KMS-11 (cell line): ENCODE results near the gene SLC24A4.

Experiments used
- H2AFZ ChIP-seq: fragments of 200-600 bp; sonication (generic); 2 replicates; pipeline ENCODE4 v1.6.1; 2016; ENCODE audit warnings: antibody characterized with exemption, mixed run types, low read depth
- H3K27ac ChIP-seq: fragments of 200-600 bp; sonication (generic); 2 replicates; pipeline ENCODE4 v1.6.1; 2016; ENCODE audit warnings: mild to moderate bottlenecking, mixed run types
- H3K27me3 ChIP-seq: fragments of 200-600 bp; sonication (generic); 2 replicates; pipeline ENCODE4 v1.6.1; 2017; ENCODE audit warnings: mild to moderate bottlenecking, low read depth, mixed run types, moderate library complexity; ENCODE audit not compliant: insufficient read depth
- H3K36me3 ChIP-seq: fragments of 200-600 bp; sonication (generic); 2 replicates; pipeline ENCODE4 v1.6.1; 2017; ENCODE audit warnings: mild to moderate bottlenecking, mixed run types; ENCODE audit not compliant: insufficient read depth
- H3K4me1 ChIP-seq: fragments of 200-600 bp; sonication (generic); 2 replicates; pipeline ENCODE4 v1.6.1; 2016; ENCODE audit warnings: mild to moderate bottlenecking, low read depth, mixed run types; ENCODE audit not compliant: poor library complexity, severe bottlenecking
- H3K4me2 ChIP-seq: fragments of 200-600 bp; sonication (generic); 2 replicates; pipeline ENCODE4 v1.7.0; 2016; ENCODE audit warnings: mild to moderate bottlenecking, mixed run types
- H3K4me3 ChIP-seq: fragments of 200-600 bp; sonication (generic); IDR thresholded peaks from 2 replicates; pipeline ENCODE4 v1.6.1; 2017; ENCODE audit warnings: low read depth, low read length, mixed read lengths; ENCODE audit not compliant: insufficient read depth
- H3K79me2 ChIP-seq: fragments of 200-600 bp; sonication (generic); 2 replicates; pipeline ENCODE4 v1.6.1; 2016; ENCODE audit warnings: low read depth, mixed run types; ENCODE audit not compliant: insufficient read depth
- H3K9ac ChIP-seq: fragments of 200-600 bp; sonication (generic); 2 replicates; pipeline ENCODE4 v1.6.1; 2016; ENCODE audit warnings: mild to moderate bottlenecking, mixed run types
- H4K20me1 ChIP-seq: fragments of 200-600 bp; sonication (generic); 2 replicates; pipeline ENCODE4 v1.6.1; 2016; ENCODE audit warnings: mild to moderate bottlenecking, mixed run types; ENCODE audit not compliant: insufficient read depth
- CTCF ChIP-seq: fragments of 200-600 bp; sonication (generic); conservative IDR thresholded peaks from 2 replicates; pipeline ENCODE4 v1.6.1; 2017; ENCODE audit warnings: low read depth, mild to moderate bottlenecking, antibody characterized with exemption, low read length, moderate library complexity, mixed read lengths

Gene SLC24A4

GRCh38 chr14:92449404-92450181 lies 126.6 kb downstream of the SLC24A4 start:
- no peaks in the 10 kb centered on the region for H3K36me3 ChIP-seq
- H4K20me1 ChIP-seq, result no peaks in the 10 kb centered on the region

DNA sequence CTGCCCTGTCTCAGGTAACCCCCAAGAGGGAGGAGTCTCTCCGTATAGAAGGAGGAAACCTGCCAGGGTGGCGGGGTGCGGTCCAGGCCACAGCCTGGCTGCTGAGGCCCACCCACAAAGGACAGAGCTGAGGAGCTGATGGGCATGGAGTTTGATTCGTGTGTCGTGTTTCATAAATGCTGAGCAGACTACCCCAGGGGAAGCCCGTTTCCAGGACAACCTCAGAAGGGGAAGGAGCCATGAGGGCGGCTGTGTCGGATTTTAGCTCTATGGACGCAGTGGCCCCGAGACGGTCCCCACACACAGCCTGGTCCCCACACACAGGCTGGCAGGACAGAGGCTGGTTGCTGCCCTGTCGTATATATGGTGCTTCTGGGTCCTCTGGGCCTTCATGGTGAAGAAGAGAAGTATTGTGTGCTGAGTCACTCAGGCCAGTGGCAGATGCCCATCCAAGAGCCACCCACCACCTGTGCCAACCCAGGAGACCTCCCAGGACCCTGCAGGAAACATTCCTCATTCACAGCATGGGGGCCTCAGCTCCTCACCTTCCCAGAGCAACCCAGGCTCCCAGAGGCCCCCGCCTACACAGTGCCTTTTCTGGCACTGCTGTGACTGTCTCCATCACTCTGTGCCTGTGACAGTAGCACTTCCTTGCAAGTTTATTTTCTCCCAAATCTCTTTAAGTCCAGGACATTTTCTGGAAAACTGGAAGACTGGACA lies 127.5 kb downstream of the SLC24A4 start:
- TF ChIP-seq CTCF, result no peak
- H3K9ac ChIP-seq, result no peak overlapping the region
- no peak overlapping the region for H3K4me2 ChIP-seq
- H3K79me2 ChIP-seq, result no peaks in the 10 kb centered on the region
- no peaks in the 10 kb centered on the region for H3K27me3 ChIP-seq
- H4K20me1 ChIP-seq, result no peaks in the 10 kb centered on the region
- no peaks in the 10 kb centered on the region for H3K4me1 ChIP-seq
- no peak overlapping the region for H2AFZ ChIP-seq
- H3K27ac ChIP-seq, result no peak overlapping the region
- no peaks in the 10 kb centered on the region for H3K36me3 ChIP-seq
- H3K4me3 ChIP-seq, result no peak overlapping the region

More at GRCh38 chr14:92449404-92450181, 126.6 kb downstream of the SLC24A4 start:
- Histone ChIP-seq H3K4me1 (no peaks in the 10 kb centered on the region), H3K27ac (no peak overlapping the region), H3K9ac (no peak overlapping the region), H3K27me3 (no peaks in the 10 kb centered on the region), H3K4me2 (no peak overlapping the region), H2AFZ (no peak overlapping the region), H3K4me3 (no peak overlapping the region), H3K79me2 (no peaks in the 10 kb centered on the region)
- TF ChIP-seq CTCF, result no peak

- Histone ChIP-seq H3K79me2 (no peaks in the 10 kb centered on the region), H2AFZ (no peak overlapping the region), H3K4me1 (no peaks in the 10 kb centered on the region), H3K27me3 (no peaks in the 10 kb centered on the region), H3K9ac (no peak overlapping the region), H3K4me2 (no peak overlapping the region), H3K4me3 (no peak overlapping the region), H4K20me1 (no peaks in the 10 kb centered on the region), H3K27ac (no peak overlapping the region), H3K36me3 (no peaks in the 10 kb centered on the region)
- no peak for TF ChIP-seq CTCF
Observed at GRCh38 chr14:92451245-92451644, 128.3 kb downstream of the SLC24A4 start.

DNA sequence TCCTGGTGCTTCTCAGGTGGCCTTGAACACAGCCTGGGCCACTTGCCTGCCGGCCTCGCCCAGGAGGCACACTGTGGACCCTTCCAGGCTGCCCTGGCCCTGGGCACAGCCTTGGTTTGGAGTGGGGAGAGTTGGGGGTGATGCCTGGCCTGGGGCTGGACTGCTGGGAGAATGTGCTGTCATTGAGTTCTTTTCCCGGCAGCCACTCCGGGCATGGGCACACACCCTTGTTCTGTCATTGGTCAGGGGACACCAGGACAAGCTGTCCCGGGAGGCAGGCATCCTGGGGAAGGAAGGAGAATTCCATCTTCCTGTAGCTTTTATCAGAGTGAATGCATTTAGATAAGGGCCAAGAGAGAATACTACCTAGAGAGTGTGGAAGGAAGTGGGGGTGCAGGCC lies 128.8 kb downstream of the SLC24A4 start:
- Histone ChIP-seq H2AFZ (no peak overlapping the region), H3K9ac (no peak overlapping the region), H4K20me1 (no peaks in the 10 kb centered on the region), H3K27me3 (no peaks in the 10 kb centered on the region), H3K4me2 (no peak overlapping the region), H3K4me1 (no peaks in the 10 kb centered on the region), H3K36me3 (no peaks in the 10 kb centered on the region), H3K79me2 (no peaks in the 10 kb centered on the region), H3K4me3 (no peak overlapping the region), H3K27ac (no peak overlapping the region)
- TF ChIP-seq CTCF, result no peak
